HepG2 (cell line): Measurements from ENCODE around the gene TRIP4. TPM values are rescaled to one million over a fixed set of nuclear protein-coding genes. Genes with fewer than 3 reads are reported as not detected.

Source experiments
- HDAC1 ChIP-seq: sonication (generic); formaldehyde crosslinking; IDR thresholded peaks from 2 replicates; pipeline ENCODE4 v1.5.1; 2020; ENCODE audit warnings: mild to moderate bottlenecking, missing genetic modification reagents
- HIVEP1 ChIP-seq: sonication (generic); formaldehyde crosslinking; IDR thresholded peaks from 2 replicates; pipeline ENCODE4 v1.4.0; 2020; ENCODE audit warnings: mild to moderate bottlenecking, missing genetic modification reagents
- HNRNPLL ChIP-seq: fragments of 200-400 bp; formaldehyde crosslinking; IDR thresholded peaks from 2 replicates; pipeline ENCODE4 v1.6.1; 2017; ENCODE audit warnings: mild to moderate bottlenecking, low read depth, low read length; ENCODE audit not compliant: poor library complexity, severe bottlenecking
- ISX ChIP-seq: sonication (generic); formaldehyde crosslinking; conservative IDR thresholded peaks from 2 replicates; pipeline ENCODE4 v1.5.0; 2020; ENCODE audit warnings: missing genetic modification reagents
- KMT2A ChIP-seq: sonication (generic); formaldehyde crosslinking; IDR thresholded peaks from 2 replicates; pipeline ENCODE4 v1.4.0; 2020; ENCODE audit warnings: missing genetic modification reagents
- NAIF1 ChIP-seq: sonication (generic); formaldehyde crosslinking; IDR thresholded peaks from 2 replicates; pipeline ENCODE4 v1.5.0; 2020; ENCODE audit warnings: mild to moderate bottlenecking, missing genetic modification reagents, borderline replicate concordance
- PHF20 ChIP-seq: sonication (generic); formaldehyde crosslinking; IDR thresholded peaks from 2 replicates; pipeline ENCODE4 v1.5.0; 2020; ENCODE audit warnings: mild to moderate bottlenecking, missing genetic modification reagents
- PRPF4 ChIP-seq: fragments of 200-400 bp; formaldehyde crosslinking; IDR thresholded peaks from 2 replicates; pipeline ENCODE4 v1.6.1; 2016; ENCODE audit warnings: low read length, low read depth; ENCODE audit not compliant: poor library complexity, severe bottlenecking
- SOX13 ChIP-seq, 3 experiments: fragments of 450-650 bp in 1 of 3; sonication (generic) in 1 of 3; formaldehyde crosslinking in 1 of 3; IDR thresholded peaks in 2 of 3; conservative IDR thresholded peaks in 1 of 3; 2 replicates each; pipeline versions ENCODE4 v1.5.0 to v1.6.1; 2016 to 2020; ENCODE audit warnings: antibody characterized with exemption in 1 of 3, mild to moderate bottlenecking in 1 of 3, missing compliant biosample characterization in 1 of 3, missing genetic modification reagents in 1 of 3, moderate library complexity in 1 of 3
- SP5 ChIP-seq: IDR thresholded peaks from 2 replicates; pipeline ENCODE4 v1.6.1; 2016; ENCODE audit warnings: low read depth, borderline replicate concordance
- SRF ChIP-seq: IDR thresholded peaks from 2 replicates; pipeline ENCODE4 v1.6.1; 2011; ENCODE audit warnings: mild to moderate bottlenecking, low read depth, low read length, moderate library complexity
- XRCC5 ChIP-seq: fragments of 200-400 bp; formaldehyde crosslinking; optimal IDR thresholded peaks from 2 replicates; pipeline ENCODE3; 2017; ENCODE audit warnings: mild to moderate bottlenecking, low read length
- ZFP82 ChIP-seq: sonication (generic); formaldehyde crosslinking; IDR thresholded peaks from 2 replicates; pipeline ENCODE4 v1.5.1; 2020; ENCODE audit warnings: mild to moderate bottlenecking, missing genetic modification reagents, borderline replicate concordance
- ZKSCAN8 ChIP-seq: IDR thresholded peaks from 2 replicates; pipeline ENCODE4 v1.6.1; 2016; ENCODE audit warnings: borderline replicate concordance, missing genetic modification reagents, missing compliant biosample characterization
- ZNF367 ChIP-seq: sonication (generic); formaldehyde crosslinking; IDR thresholded peaks from 2 replicates; pipeline ENCODE4 v1.4.0; 2020; ENCODE audit warnings: missing genetic modification reagents, borderline replicate concordance
- ZNF670 ChIP-seq: sonication (generic); formaldehyde crosslinking; IDR thresholded peaks from 2 replicates; pipeline ENCODE4 v1.8.0; 2022; ENCODE audit warnings: mild to moderate bottlenecking, missing genetic modification reagents, borderline replicate concordance
- ZNF879 ChIP-seq: sonication (generic); formaldehyde crosslinking; IDR thresholded peaks from 2 replicates; pipeline ENCODE4 v1.8.1; 2023; ENCODE audit warnings: missing genetic modification reagents
- polyA plus RNA-seq, 8 experiments: library from polyadenylated mRNA; depleted of rRNA in 3 of 8; stranded (reverse) in 7 of 8; unstranded in 1 of 8; fragments of >200 nt; fragmentation: Illumina TruSeq in 4 of 8; extraction: Trizol in 4 of 8; gene quantifications; 2 replicates each; pipeline versions ENCODE4 v1.2.1 to v1.2.3, GENCODE V29; 2011 to 2016; ENCODE audit warnings: low read depth in 4 of 8, missing spikeins in 1 of 8, mixed read lengths in 1 of 8; ENCODE audit not compliant: insufficient read depth in 1 of 8
- total RNA-seq, 5 experiments: library from RNA; depleted of rRNA; stranded (reverse); fragments of >200 nt; fragmentation: Illumina TruSeq; extraction: Trizol; gene quantifications; 2 replicates each; pipeline ENCODE4 v1.2.3, GENCODE V29; 2016; ENCODE audit warnings: low read depth in 1 of 5
- TF ChIP-seq, protein P1 (sequence below): sonication (generic); formaldehyde crosslinking; IDR thresholded peaks from 2 replicates; pipeline ENCODE4 v1.4.0; 2020; ENCODE audit warnings: missing genetic modification reagents
- TF ChIP-seq, protein P2 (sequence below): IDR thresholded peaks from 2 replicates; pipeline ENCODE4 v1.6.1; 2016; ENCODE audit warnings: missing compliant biosample characterization, missing genetic modification reagents, borderline replicate concordance
- TF ChIP-seq, protein P3 (sequence below): sonication (generic); formaldehyde crosslinking; IDR thresholded peaks from 2 replicates; pipeline ENCODE4 v1.5.0; 2020; ENCODE audit warnings: missing genetic modification reagents
- TF ChIP-seq, protein P4 (sequence below): sonication (generic); formaldehyde crosslinking; IDR thresholded peaks from 2 replicates; pipeline ENCODE4 v1.5.1; 2020; ENCODE audit warnings: missing genetic modification reagents, mild to moderate bottlenecking, borderline replicate concordance
- TF ChIP-seq, protein P5 (sequence below): sonication (generic); formaldehyde crosslinking; IDR thresholded peaks from 2 replicates; pipeline ENCODE4 v1.4.0; 2020; ENCODE audit warnings: missing genetic modification reagents

The TRIP4 gene
- total and polyA plus RNA-seq, 2 of the 13 experiments (the other 11 are each of a cell fraction or from before 2014, with no cell fraction given), result 7.1 to 11.8 TPM

DNA sequence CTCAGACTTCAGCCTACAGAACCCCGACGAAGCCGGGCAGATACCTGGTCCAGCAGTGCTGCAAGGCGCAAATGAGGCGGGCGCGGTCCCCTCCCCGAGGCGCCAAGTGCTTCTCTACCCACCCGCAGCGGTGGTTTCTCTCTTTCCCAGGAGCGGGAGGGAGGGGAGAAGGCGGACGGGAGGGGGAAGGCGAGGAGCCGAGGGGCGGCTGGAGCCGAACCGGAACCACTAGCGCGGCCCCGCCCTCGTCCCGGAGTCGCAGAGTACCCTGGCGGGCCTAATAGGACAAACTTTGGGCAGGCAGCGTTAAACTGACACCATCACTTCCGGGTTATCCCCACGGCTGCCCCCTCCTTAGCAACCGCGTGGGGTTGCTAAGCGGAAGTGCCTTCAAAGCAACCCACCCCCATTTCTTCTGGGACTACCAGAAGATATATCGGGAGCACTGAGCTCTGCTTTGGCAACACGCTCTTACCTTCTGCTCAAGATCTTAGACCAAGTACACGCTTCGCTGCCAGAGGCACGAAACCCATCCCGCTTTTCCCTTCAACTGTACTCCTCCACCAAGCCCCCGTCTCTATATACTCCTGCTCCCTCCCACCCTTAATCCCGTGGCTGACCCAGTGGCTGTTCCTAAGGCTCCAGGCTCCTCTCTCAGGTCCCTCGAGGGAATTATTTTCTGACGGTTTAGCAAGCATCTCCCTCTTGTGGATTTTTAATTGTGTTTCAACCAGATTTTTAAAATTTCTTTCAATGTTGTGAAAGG is 31.5 kb upstream of the TRIP4 start, which contains the start of gene CSNK1G1 (continued):
- TF ChIP-seq, protein P1, sequence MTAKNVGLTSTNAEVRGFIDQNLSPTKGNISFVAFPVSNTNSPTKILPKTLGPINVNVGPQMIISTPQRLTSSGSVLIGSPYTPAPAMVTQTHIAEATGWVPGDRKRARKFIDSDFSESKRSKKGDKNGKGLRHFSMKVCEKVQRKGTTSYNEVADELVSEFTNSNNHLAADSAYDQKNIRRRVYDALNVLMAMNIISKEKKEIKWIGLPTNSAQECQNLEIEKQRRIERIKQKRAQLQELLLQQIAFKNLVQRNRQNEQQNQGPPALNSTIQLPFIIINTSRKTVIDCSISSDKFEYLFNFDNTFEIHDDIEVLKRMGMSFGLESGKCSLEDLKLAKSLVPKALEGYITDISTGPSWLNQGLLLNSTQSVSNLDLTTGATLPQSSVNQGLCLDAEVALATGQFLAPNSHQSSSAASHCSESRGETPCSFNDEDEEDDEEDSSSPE, result peak; percentile 60; the same call in 1 of the 2 replicates
- TF ChIP-seq, protein P2, sequence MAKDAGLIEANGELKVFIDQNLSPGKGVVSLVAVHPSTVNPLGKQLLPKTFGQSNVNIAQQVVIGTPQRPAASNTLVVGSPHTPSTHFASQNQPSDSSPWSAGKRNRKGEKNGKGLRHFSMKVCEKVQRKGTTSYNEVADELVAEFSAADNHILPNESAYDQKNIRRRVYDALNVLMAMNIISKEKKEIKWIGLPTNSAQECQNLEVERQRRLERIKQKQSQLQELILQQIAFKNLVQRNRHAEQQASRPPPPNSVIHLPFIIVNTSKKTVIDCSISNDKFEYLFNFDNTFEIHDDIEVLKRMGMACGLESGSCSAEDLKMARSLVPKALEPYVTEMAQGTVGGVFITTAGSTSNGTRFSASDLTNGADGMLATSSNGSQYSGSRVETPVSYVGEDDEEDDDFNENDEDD (CRISPR knock-in tag), result 0 out of 2 replicates have a peak, but pooled peaks have one; percentile 37
- TF ChIP-seq SP5 (CRISPR knock-in tag) (peak; percentile 66; the same call in 1 of the 2 replicates), HDAC1 (peak; percentile 76), NAIF1 (CRISPR knock-in tag) (no peak), KMT2A (CRISPR knock-in tag) (peak; percentile 62; the same call in 1 of the 2 replicates), ZNF670 (no peak), SOX13 (IDR thresholded peaks at IDR 0.05) (no peak), SOX13 (CRISPR knock-in tag; conservative IDR thresholded peaks at IDR 0.05 in 1 of 2, IDR thresholded peaks at IDR 0.05 in 1 of 2) (peak in 1 of 2 experiments; percentile 13; a peak in 1 of 4 replicates), ZKSCAN8 (CRISPR knock-in tag) (no peak), HIVEP1 (CRISPR knock-in tag) (0 out of 2 replicates have a peak, but pooled peaks have one; percentile 21), ISX (no peak), ZNF879 (CRISPR knock-in tag) (no peak), SRF (no peak), HNRNPLL (peak; percentile 40), ZFP82 (CRISPR knock-in tag) (no peak), XRCC5 (peak; percentile 17), PRPF4 (no peak), PHF20 (peak; percentile 88), ZNF367 (no peak)
- TF ChIP-seq, protein P3, sequence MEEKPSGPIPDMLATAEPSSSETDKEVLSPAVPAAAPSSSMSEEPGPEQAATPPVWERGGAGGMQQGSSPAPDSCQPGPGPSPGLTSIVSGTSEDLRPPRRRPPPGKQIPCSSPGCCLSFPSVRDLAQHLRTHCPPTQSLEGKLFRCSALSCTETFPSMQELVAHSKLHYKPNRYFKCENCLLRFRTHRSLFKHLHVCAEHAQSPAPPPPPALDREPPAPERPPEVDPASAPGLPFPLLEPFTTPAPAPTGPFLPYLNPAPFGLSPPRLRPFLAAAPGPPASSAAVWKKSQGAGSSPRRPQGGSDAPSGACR, result 0 out of 2 replicates have a peak, but pooled peaks have one; percentile 36
- TF ChIP-seq, protein P4, sequence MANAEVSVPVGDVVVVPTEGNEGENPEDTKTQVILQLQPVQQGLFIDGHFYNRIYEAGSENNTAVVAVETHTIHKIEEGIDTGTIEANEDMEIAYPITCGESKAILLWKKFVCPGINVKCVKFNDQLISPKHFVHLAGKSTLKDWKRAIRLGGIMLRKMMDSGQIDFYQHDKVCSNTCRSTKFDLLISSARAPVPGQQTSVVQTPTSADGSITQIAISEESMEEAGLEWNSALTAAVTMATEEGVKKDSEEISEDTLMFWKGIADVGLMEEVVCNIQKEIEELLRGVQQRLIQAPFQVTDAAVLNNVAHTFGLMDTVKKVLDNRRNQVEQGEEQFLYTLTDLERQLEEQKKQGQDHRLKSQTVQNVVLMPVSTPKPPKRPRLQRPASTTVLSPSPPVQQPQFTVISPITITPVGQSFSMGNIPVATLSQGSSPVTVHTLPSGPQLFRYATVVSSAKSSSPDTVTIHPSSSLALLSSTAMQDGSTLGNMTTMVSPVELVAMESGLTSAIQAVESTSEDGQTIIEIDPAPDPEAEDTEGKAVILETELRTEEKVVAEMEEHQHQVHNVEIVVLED (CRISPR knock-in tag), result peak; percentile 48; the same call in 1 of the 2 replicates
- TF ChIP-seq, protein P5, sequence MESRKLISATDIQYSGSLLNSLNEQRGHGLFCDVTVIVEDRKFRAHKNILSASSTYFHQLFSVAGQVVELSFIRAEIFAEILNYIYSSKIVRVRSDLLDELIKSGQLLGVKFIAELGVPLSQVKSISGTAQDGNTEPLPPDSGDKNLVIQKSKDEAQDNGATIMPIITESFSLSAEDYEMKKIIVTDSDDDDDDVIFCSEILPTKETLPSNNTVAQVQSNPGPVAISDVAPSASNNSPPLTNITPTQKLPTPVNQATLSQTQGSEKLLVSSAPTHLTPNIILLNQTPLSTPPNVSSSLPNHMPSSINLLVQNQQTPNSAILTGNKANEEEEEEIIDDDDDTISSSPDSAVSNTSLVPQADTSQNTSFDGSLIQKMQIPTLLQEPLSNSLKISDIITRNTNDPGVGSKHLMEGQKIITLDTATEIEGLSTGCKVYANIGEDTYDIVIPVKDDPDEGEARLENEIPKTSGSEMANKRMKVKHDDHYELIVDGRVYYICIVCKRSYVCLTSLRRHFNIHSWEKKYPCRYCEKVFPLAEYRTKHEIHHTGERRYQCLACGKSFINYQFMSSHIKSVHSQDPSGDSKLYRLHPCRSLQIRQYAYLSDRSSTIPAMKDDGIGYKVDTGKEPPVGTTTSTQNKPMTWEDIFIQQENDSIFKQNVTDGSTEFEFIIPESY (CRISPR knock-in tag), result no peak
